Motor neuron (in vitro differentiated cells): ENCODE results near the gene TST. TPM values are rescaled to one million over a fixed set of nuclear protein-coding genes. Genes with fewer than 3 reads are reported as not detected.

ENCODE experiments used
- ATAC-seq, 8 experiments: fragments of 200-7000 bp; cut with Tn5 transposase; replicated peaks in 6 of 8; 2 replicates each; pipeline ENCODE4 v1.8.0; 2021; ENCODE audit warnings: mild to moderate bottlenecking in 8 of 8, moderate library complexity in 8 of 8
- H3K27ac ChIP-seq, 2 donors: fragments of 250-450 bp; sonication (Bioruptor Pico); 2 replicates each; pipeline ENCODE4 v1.9.0; 2021; ENCODE audit warnings: antibody characterized with exemption in 2 of 2, mild to moderate bottlenecking in 2 of 2, moderate library complexity in 1 of 2
- H3K4me1 ChIP-seq, 2 donors: fragments of 250-450 bp; sonication (Bioruptor Pico); replicated peaks in 1 of 2; 2 replicates each; pipeline ENCODE4 v1.6.1; 2021; ENCODE audit warnings: antibody characterized with exemption in 2 of 2, mild to moderate bottlenecking in 2 of 2, moderate library complexity in 1 of 2
- H3K4me3 ChIP-seq, 5 donors: fragments of 250-450 bp; sonication (Bioruptor Pico); 2 replicates each; pipeline ENCODE4 v1.9.0; 2021; ENCODE audit warnings: antibody characterized with exemption in 5 of 5, mild to moderate bottlenecking in 5 of 5, moderate library complexity in 4 of 5
- WGBS, 10 experiments: fragments of 450-650 bp; shearing (Covaris generic); methylation state at CpG; one replicate each; pipeline ENCODE4 v1.0.0; 2022; 5-methylcytosine and 5-hydroxymethylcytosine counted together
- in situ Hi-C, 9 experiments: fragments of 400-800 bp; cut with MboI; loops; one replicate each; pipeline ENCODE4 v1.15.0; 2021; ENCODE audit warnings: low sequenced_read_pairs in 9 of 9, low pct_unique_long_range_greater_than_20kb in 2 of 9; ENCODE audit not compliant: unreplicated experiment in 9 of 9
- total RNA-seq, 8 experiments: library from RNA; unstranded; fragments of 300-600 nt; gene quantifications; 2 replicates each; pipeline versions ENCODE4 v1.2.3 to v1.2.4, GENCODE V29; 2022

The TST gene
- total RNA-seq, 8 experiments from 2014 or later, result 5.5 to 49.5 (median 10.3) TPM

GRCh38 chr22:37022483-37023337, 3.5 kb upstream of the TST start:
- no peak for ATAC-seq
- in situ Hi-C loops, result no loop called here
- WGBS, 10 experiments, result 58 to 97% (median 93%) methylated on average over 2 to 9 of the region's 16 CpGs; no CpG with 5 or more reads in 3 of the 10 experiments
- no peak overlapping the region for H3K27ac ChIP-seq
- H3K4me3 ChIP-seq, result no peak overlapping the region
- peaks cover 6 to 9% of the 10 kb centered on the region in 2 donors for H3K4me1 ChIP-seq

GRCh38 chr22:37021710-37022482, 2.6 kb upstream of the TST start:
- H3K27ac ChIP-seq, result no peak overlapping the region
- peaks cover 6 to 9% of the 10 kb centered on the region in 2 donors for H3K4me1 ChIP-seq
- ATAC-seq, result no peak
- no peak overlapping the region for H3K4me3 ChIP-seq
- WGBS, 10 experiments, result 0 to 100% (median 60%) methylated on average over 1 to 5 of the region's 13 CpGs; no CpG with 5 or more reads in 2 of the 10 experiments
- in situ Hi-C loops, result no loop called here

- 100% methylated on average over 1 to 2 of the region's 5 CpGs; no CpG with 5 or more reads in 8 of the 10 experiments for WGBS, 10 experiments
- in situ Hi-C loops, result no loop called here
- Histone ChIP-seq H3K4me1 (peaks cover 6 to 9% of the 10 kb centered on the region in 2 donors), H3K27ac (no peak overlapping the region), H3K4me3 (no peak overlapping the region)
- ATAC-seq, result no peak
These were observed 1.8 kb upstream of the TST start for GRCh38 chr22:37021041-37021440.

- Histone ChIP-seq H3K4me3 (peak overlapping the region; percentile 76 to 99 (median 93)), H3K4me1 (peaks cover 6 to 9% of the 10 kb centered on the region in 2 donors), H3K27ac (no peak overlapping the region)
- 0 to 4% (median 0%) methylated on average over 1 to 5 of the region's 5 CpGs; no CpG with 5 or more reads in 5 of the 10 experiments for WGBS, 10 experiments
- ATAC-seq, result peak in 3 of 8 experiments; percentile 8 to 24 (median 18)
- in situ Hi-C loops, result no loop called here
These were observed 889 bp upstream of the TST start for GRCh38 chr22:37020192-37020479.

GRCh38 chr22:37018815-37019308, 385 bp downstream of the TST start:
- H3K27ac ChIP-seq, result peak overlapping the region; percentile 94 to 99

GRCh38 chr22:37018086-37018814, 997 bp downstream of the TST start:
- in situ Hi-C loops, result no loop called here
- peaks cover 6 to 9% of the 10 kb centered on the region in 2 donors for H3K4me1 ChIP-seq
- WGBS, 10 experiments, result 30 to 94% (median 86%) methylated on average over 2 to 11 of the region's 45 CpGs; no CpG with 5 or more reads in 6 of the 10 experiments
- peak overlapping the region; percentile 76 to 99 (median 93) for H3K4me3 ChIP-seq
- no peak overlapping the region for H3K27ac ChIP-seq
- ATAC-seq, result no peak

More at GRCh38 chr22:37018815-37019308, 385 bp downstream of the TST start:
- peaks cover 6 to 9% of the 10 kb centered on the region in 2 donors for H3K4me1 ChIP-seq
- in situ Hi-C loops, result no loop called here
- 0% methylated on average over 1 to 8 of the region's 35 CpGs; no CpG with 5 or more reads in 6 of the 10 experiments for WGBS, 10 experiments
- ATAC-seq, result peak; percentile 41 to 70 (median 50)
- peak overlapping the region; percentile 76 to 99 (median 93) for H3K4me3 ChIP-seq

- H3K4me1 ChIP-seq, result peaks cover 6 to 9% of the 10 kb centered on the region in 2 donors
- WGBS, 10 experiments, result 87 to 100% (median 91%) methylated on average over 1 to 4 of the region's 10 CpGs; no CpG with 5 or more reads in 4 of the 10 experiments
- no peak overlapping the region for H3K4me3 ChIP-seq
- no peak for ATAC-seq
- no peak overlapping the region for H3K27ac ChIP-seq
- in situ Hi-C loops, result no loop called here
These were observed 1.9 kb downstream of the TST start for GRCh38 chr22:37017356-37017755.

- WGBS, 10 experiments, result 60 to 100% (median 91%) methylated on average over 1 to 6 of the region's 14 CpGs; no CpG with 5 or more reads in 4 of the 10 experiments
- Histone ChIP-seq H3K4me1 (peaks cover 6 to 9% of the 10 kb centered on the region in 2 donors), H3K4me3 (no peak overlapping the region), H3K27ac (no peak overlapping the region)
- in situ Hi-C loops, result no loop called here
- no peak for ATAC-seq
These were observed 2.9 kb downstream of the TST start for GRCh38 chr22:37016134-37016910.

GRCh38 chr22:37015587-37015878, 3.7 kb downstream of the TST start:
- no peak for ATAC-seq
- 71 to 100% (median 100%) methylated on average over 1 to 2 of the region's 4 CpGs; no CpG with 5 or more reads in 4 of the 10 experiments for WGBS, 10 experiments

GRCh38 chr22:37014835-37015586, 4.2 kb downstream of the TST start:
- peak in 1 of 8 experiments; percentile 5 for ATAC-seq
- 0 to 100% (median 80%) methylated on average over 1 to 7 of the region's 12 CpGs; no CpG with 5 or more reads in 3 of the 10 experiments for WGBS, 10 experiments
- no peak overlapping the region for H3K27ac ChIP-seq
- H3K4me3 ChIP-seq, result no peak overlapping the region
- H3K4me1 ChIP-seq, result peaks cover 6% of the 10 kb centered on the region in 2 donors
- in situ Hi-C loops, result no loop called here

More at GRCh38 chr22:37015587-37015878, 3.7 kb downstream of the TST start:
- in situ Hi-C loops, result no loop called here
- Histone ChIP-seq H3K27ac (no peak overlapping the region), H3K4me3 (no peak overlapping the region), H3K4me1 (peaks cover 6 to 9% of the 10 kb centered on the region in 2 donors)

GRCh38 chr22:37014415-37014806, 4.8 kb downstream of the TST start:
- ATAC-seq, result no peak
- no peak overlapping the region for H3K27ac ChIP-seq
- peaks cover 6% of the 10 kb centered on the region in 2 donors for H3K4me1 ChIP-seq
- in situ Hi-C loops, result no loop called here
- 43 to 100% (median 78%) methylated on average over 1 to 3 of the region's 4 CpGs; no CpG with 5 or more reads in 4 of the 10 experiments for WGBS, 10 experiments
- no peak overlapping the region for H3K4me3 ChIP-seq
